ENCODE measurements around the gene IQCF6.
"Not testable (repeated sequence)": the region's sequence is repeated elsewhere in the genome, so short reads cannot be mapped to it uniquely, and the experiment has no call there.

Gene IQCF6

DNA sequence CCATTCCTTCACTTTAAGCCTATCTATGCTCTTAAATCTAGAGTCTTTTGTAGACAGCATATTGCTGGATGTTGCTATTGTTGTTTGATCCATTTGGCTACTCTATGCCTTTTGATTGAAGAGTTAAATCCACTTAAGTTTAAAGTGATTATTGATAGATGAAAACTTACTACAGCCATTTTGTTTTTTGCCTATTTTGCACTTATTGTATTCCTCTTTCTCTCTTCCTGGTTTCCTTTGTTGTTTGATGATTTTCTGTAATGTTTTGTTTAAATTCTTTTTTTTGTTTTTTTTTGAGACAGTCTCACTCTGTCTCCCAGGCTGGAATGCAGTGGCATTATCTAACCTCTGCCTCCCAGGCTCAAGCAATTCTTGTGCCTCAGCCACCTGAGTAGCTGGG lies 19.8 kb downstream of the IQCF6 start:
- no peak for DNase-seq

DNA sequence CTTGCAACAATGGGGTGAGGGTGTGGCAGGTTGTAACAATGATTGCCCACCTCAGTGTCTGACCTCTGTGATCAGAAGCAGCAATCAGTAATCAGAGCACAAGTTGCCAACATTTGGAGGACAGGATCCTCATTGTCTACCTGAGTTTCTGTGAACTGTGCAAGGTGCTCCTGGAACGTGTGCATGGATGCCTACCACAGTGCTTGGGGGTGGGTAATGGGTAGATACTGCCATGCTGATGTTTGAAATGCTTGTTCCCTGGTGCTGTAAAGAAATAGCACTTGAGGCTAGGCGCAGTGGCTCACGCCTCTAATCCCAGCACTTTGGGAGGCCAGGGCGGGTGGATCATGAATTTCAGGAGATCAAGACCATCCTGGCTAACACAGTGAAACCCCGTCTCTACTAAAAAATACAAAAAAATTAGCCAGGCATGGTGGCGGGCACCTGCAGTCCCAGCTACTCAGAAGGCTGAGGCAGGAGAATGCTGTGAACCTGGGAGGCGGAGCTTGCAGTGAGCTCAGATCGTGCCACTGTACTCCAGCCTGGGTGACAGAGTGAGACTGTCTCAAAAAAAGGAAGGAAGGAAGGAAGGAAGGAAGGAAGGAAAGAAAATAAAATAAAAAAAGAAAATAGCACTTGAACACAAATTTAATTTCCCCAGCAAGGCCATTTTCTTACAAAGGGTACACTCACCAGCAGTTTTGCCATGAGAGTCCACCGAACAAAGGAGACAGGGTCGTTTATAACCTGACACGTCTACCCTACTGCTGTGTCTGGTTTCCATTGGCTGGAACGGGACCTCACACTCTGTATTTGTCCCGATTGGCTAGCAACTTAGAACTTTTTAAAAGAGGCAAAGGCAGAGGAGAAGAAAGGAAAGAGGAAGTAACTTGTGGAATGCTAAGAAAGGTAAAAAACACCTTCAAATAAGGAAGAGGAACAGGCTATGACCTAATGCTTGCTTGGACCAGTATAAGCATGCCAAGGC lies 25.0 kb downstream of the IQCF6 start:
- DNase-seq = not testable (repeated sequence)

DNA sequence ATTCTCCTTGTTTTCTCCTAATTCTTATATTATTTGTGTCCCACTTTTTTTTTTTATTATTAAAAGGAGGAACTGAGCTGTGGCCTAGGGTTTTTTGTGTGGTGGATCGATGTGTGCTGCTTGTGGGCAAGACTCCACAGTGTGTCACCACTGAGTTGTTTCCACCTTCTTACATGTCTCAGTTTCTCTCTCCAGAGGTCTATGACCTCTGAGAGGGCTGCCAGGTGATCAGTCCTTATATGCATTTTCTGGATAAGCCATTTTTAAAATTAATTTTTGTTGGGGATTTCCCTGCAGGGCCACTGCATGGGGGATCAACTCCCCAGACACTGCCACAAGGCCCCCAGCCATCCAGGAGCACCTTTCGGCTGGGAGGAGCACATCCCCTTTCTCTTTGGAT lies 27.8 kb downstream of the IQCF6 start:
- DNase-seq = no peak

DNA sequence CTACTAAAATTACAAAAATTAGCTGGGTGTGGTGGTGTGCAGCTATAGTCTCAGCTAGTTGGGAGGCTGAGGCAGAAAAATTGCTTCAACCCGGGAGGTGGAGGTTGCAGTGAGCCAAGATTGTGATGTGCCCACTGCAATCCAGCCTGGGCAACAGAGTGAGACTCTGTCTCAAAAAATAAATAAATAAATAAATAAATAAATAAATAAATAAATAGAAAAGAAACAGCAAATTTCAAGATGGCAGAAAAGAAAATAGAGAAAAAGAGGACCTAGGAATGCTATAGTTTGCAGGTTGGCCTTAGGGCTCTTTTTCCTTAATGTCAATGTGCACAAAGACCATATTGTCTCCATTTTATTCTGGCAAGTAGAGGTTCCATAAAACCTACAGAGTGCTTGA lies 28.2 kb downstream of the IQCF6 start:
- no peak for DNase-seq

DNA sequence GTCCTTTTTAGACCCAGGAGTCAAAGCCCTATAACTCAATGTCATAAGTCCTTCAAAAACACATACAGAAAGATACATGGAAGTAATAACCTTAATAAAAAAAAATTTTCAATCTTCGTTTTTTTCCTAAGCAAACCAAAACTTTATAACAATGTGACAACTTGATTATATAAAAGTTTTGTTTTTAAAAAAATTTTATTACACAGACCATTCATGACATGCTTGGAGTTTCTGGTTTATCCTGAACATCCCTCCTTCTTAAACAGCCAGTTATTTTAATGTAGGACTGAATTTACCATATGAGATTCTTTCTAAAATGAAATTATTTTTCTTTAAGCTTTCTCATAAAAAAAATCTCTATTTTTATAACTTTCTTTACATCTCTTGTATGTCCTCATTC lies 30.7 kb downstream of the IQCF6 start:
- no peak for DNase-seq

DNA sequence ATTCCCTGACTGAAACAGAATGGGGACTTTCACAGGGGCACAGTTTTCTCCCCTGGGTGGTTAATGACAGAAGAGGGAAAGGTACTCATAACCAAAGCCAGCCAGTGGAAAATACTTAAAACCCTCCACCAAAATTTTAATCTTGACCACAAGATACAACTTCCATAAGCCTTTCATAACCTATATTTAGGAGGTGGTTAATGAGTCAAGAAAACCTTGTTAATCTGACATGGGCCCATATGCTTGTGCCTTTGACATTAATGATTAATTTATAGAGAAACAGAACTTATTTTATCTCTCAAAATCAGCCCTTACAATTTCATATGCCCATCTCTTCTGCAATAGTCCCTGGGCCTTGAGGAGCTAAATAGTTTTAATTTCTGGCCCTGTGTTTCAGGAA lies 31.2 kb downstream of the IQCF6 start:
- DNase-seq = no peak

DNA sequence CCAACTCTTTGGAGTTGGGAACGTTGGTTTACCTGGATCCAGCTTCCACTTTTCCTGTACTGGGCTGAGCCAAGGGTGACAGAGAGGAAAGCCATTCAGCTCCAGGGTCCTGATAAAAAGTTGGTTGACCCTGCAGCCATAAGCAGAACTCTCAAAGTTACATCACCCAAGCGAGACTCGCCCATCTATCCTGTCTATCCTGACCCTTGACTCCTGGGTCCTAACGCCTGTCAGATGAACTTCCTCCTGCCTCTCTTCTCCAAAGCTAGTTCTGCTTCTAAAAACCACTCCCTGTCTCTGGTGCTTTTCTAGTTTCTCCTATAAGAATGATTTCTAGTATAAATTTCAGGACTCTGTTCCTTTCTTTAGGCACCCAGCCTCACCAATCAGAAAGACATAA lies 36.1 kb downstream of the IQCF6 start:
- not testable (repeated sequence) for DNase-seq

DNA sequence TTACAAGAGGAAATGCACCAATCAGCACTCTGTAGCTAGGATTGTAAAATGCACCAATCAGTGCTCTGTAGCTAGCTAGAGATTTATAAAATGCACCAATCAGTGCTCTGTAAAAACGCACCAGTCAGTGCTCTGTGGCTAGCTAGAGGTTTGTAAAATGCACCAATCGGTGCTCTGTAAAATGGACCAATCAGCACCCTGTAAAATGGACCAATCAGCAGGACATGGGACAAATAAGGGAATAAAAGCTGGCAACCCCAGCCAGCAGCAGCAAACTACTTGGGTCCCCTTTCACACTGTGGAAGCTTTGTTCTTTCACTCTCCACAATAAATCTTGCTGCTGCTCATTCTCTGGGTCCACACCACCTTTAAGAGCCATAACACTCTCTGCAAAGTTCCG lies 36.7 kb downstream of the IQCF6 start:
- not testable (repeated sequence) for DNase-seq

DNA sequence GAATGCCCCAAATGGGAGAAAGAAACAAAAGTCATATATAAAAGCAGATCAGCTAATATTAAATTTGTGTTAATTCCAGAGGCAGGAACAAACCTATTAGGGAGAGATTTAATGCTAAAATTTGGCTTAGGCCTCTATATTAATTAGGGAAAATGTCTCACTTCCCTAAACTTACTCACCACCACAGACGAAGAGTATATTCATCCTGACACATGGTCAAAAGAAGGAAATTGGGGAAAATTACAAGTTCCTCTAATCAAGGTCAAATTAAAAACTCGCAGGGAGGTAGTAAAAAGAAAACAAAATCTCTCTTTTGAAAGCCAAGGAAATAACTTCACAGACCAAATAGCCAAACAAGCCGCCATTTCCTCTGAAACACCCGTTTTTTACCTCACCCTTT lies 39.9 kb downstream of the IQCF6 start:
- no peak for DNase-seq

DNA sequence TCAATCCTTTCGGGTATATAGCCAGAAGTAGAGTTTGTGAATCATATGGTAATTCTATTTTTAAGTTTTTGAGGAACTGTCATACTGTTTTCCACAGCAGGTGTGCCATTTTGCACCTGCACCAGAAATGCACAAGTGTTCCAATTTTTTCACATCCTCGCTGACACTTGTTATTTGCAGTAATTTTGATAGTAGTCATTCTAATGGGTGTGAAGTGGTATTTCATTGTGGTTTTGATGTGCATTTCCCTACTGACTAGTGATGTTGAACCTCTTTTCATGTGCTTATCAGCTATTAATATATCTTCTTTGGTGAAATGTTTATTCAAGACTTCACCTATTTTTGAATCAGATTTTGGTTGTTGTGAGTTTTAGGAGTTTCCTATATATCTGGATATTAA lies 43.1 kb downstream of the IQCF6 start:
- no peak for DNase-seq

DNA sequence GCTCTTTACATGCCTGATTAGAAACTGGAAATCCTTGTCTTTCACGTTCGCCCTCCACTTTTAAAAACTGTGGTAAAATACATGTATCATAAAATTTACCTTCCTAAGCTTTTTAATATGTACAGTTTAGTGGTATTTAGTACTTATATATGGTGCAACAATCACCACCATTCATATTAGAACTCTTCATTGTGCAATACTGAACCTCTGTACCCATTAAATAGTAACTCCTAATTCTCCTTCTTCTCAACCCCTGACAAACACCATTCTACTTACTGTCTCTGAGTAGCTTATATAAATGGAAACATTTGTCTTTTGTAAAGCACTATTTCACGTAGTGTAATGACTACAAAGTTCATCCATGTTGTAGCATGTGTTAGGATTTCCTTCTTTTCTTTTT lies 44.0 kb downstream of the IQCF6 start:
- DNase-seq = no peak

DNA sequence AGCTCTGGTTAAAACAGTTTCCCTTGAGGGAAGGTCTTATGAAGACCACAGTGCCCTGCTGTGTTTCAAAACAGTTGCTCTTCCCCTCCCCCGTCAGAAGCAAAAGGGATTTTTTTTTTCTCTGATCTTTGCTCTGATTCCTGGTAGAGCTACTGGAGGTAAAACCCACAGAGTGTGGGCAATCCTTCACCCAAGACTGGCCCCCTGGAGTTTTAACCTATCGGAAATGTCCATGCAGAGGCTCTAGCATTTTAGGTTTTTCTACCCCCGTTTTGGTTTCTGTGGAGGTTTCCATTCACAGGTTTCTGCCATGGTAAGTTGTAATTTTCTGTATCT lies 44.5 kb downstream of the IQCF6 start:
- DNase-seq = no peak

DNA sequence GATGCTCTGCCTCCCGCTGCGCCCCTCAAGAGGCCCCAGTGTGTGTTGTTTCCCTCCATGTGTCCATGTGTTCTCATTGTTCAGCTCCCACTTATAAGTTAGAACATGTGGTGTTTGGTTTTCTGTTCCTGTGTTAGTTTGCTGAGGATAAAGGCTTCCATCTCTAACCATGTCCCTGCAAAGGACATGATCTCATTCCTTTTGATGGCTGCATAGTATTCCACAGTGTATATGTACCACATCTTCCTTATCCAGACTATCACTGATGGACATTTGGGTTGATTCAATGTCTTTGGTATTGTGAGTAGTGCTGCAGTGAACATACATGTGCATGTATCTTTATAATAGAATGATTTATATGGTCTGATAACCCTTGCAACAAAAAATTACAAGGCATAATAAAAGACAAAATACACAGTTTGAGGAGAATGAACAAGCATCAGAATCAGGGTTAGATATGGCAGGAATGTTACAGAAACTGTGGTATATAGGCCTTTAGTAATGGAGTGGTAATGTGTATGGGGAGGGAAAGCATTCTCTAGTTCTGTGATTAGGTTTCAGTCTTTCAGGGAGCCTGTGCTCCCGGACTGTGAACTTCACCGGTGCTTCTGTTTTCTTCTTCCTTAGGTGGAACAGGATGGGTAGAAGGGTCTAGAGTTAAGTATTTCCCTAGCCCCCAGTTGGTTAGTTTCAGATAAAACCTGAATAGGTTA lies 45.0 kb downstream of the IQCF6 start:
- no peak for DNase-seq

DNA sequence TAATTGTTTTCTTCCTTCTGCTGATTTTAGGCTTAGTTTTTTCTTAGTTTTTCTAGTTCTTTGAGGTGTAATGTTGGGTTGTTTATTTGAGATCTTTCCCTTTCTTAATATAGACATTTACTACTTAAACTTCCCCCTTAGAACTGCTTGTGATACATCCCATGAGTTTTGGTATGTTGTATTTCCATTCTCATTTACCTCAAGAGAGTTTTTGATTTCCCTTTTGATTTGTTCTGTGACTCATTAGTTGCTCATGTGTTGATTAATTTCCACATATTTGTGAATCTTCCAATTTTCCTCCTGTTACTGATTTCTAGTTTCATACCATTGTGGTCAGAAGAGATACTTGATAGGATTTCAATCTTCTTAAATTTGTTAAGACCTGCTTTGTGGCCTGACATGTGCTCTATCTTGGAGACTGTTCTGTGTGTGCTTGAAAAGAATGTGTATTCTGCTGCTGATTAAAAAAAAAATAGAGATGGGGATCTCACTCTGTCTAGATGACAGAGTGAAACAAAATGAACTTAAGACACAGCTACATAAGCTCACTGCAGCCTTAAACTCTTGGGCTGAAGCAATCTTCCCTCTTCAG lies 49.9 kb downstream of the IQCF6 start:
- DNase-seq = no peak
